ENCODE data around the gene ZACN.

The ZACN gene

GRCh38 chr17:76048025-76048605 lies 30.9 kb upstream of the ZACN start:
- TF ChIP-seq CTCF (IDR thresholded peaks at IDR 0.05; ENCODE audit: control extremely low read depth, extremely low read depth, low read depth, missing control alignments) = no peak
- POLR2A ChIA-PET = no interaction called here
- CTCF ChIA-PET = interaction anchor here (1.4 to 1.6 kb wide), 2 partner anchors 14 to 232 kb away, joined by 3 to 4 read pairs; no protein-coding TSS in a partner anchor
- DNase-seq (ENCODE audit: extremely low spot score) = no peak

- no peak for DNase-seq (ENCODE audit: extremely low spot score)
- POLR2A ChIA-PET = no interaction called here
- CTCF ChIA-PET = interaction anchor here (1.7 kb wide), 1 partner anchor 43 kb away, joined by 6 read pairs; no protein-coding TSS in a partner anchor
- TF ChIP-seq CTCF (IDR thresholded peaks at IDR 0.05; ENCODE audit: control extremely low read depth, extremely low read depth, low read depth, missing control alignments) = no peak
These were observed 30.3 kb upstream of the ZACN start for GRCh38 chr17:76048711-76049110.

- ChIA-PET POLR2A (no interaction called here), CTCF (interaction anchor here (0.9 to 1.7 kb wide), 3 partner anchors 12 to 44 kb away, joined by 3 to 6 read pairs (median 4); no protein-coding TSS in a partner anchor)
- TF ChIP-seq CTCF (IDR thresholded peaks at IDR 0.05; ENCODE audit: control extremely low read depth, extremely low read depth, low read depth, missing control alignments) = no peak
- DNase-seq (ENCODE audit: extremely low spot score) = no peak
These were observed 29.7 kb upstream of the ZACN start for GRCh38 chr17:76049239-76049638.

- no peak for DNase-seq (ENCODE audit: extremely low spot score)
- no peak for TF ChIP-seq CTCF (IDR thresholded peaks at IDR 0.05; ENCODE audit: control extremely low read depth, extremely low read depth, low read depth, missing control alignments)
- ChIA-PET CTCF (interaction anchor here (0.9 to 1.7 kb wide), 3 partner anchors 11 to 45 kb away, joined by 3 to 6 read pairs (median 4); no protein-coding TSS in a partner anchor), POLR2A (no interaction called here)
These were observed 29.0 kb upstream of the ZACN start for GRCh38 chr17:76049836-76050537.

- no peak for DNase-seq (ENCODE audit: extremely low spot score)
- ChIA-PET CTCF (interaction anchor here (1.2 to 1.9 kb wide), 3 partner anchors 10 to 37 kb away, joined by 4 to 6 read pairs (median 4); no protein-coding TSS in a partner anchor), POLR2A (no interaction called here)
- TF ChIP-seq CTCF (IDR thresholded peaks at IDR 0.05; ENCODE audit: control extremely low read depth, extremely low read depth, low read depth, missing control alignments) = no peak
These were observed 28.2 kb upstream of the ZACN start for GRCh38 chr17:76050538-76051467.

GRCh38 chr17:76051561-76051960 lies 27.4 kb upstream of the ZACN start:
- TF ChIP-seq CTCF (IDR thresholded peaks at IDR 0.05; ENCODE audit: control extremely low read depth, extremely low read depth, low read depth, missing control alignments) = no peak
- ChIA-PET POLR2A (no interaction called here), CTCF (interaction anchor here (1.2 to 1.9 kb wide), 2 partner anchors 10 to 38 kb away, joined by 4 to 6 read pairs; no protein-coding TSS in a partner anchor)
- DNase-seq (ENCODE audit: extremely low spot score) = no peak
